Effector CD4-positive, alpha-beta T cell (primary cell): ENCODE measurements around the gene RIPOR2.

Experiments
- DNase-seq: peaks from one replicate; pipeline ENCODE4 v3.0.0-alpha.2; 2020
- total RNA-seq: gene quantifications from one replicate; lab custom pipeline; 2026; lab: John Stamatoyannopoulos, UW

The RIPOR2 gene, protein sequence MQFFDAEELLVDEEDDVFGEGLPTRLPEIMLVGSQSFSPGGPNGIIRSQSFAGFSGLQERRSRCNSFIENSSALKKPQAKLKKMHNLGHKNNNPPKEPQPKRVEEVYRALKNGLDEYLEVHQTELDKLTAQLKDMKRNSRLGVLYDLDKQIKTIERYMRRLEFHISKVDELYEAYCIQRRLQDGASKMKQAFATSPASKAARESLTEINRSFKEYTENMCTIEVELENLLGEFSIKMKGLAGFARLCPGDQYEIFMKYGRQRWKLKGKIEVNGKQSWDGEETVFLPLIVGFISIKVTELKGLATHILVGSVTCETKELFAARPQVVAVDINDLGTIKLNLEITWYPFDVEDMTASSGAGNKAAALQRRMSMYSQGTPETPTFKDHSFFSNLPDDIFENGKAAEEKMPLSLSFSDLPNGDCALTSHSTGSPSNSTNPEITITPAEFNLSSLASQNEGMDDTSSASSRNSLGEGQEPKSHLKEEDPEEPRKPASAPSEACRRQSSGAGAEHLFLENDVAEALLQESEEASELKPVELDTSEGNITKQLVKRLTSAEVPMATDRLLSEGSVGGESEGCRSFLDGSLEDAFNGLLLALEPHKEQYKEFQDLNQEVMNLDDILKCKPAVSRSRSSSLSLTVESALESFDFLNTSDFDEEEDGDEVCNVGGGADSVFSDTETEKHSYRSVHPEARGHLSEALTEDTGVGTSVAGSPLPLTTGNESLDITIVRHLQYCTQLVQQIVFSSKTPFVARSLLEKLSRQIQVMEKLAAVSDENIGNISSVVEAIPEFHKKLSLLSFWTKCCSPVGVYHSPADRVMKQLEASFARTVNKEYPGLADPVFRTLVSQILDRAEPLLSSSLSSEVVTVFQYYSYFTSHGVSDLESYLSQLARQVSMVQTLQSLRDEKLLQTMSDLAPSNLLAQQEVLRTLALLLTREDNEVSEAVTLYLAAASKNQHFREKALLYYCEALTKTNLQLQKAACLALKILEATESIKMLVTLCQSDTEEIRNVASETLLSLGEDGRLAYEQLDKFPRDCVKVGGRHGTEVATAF
- 768 reads per million, percentile 99 among the genes with 10 or more reads in this experiment for total RNA-seq

DNA sequence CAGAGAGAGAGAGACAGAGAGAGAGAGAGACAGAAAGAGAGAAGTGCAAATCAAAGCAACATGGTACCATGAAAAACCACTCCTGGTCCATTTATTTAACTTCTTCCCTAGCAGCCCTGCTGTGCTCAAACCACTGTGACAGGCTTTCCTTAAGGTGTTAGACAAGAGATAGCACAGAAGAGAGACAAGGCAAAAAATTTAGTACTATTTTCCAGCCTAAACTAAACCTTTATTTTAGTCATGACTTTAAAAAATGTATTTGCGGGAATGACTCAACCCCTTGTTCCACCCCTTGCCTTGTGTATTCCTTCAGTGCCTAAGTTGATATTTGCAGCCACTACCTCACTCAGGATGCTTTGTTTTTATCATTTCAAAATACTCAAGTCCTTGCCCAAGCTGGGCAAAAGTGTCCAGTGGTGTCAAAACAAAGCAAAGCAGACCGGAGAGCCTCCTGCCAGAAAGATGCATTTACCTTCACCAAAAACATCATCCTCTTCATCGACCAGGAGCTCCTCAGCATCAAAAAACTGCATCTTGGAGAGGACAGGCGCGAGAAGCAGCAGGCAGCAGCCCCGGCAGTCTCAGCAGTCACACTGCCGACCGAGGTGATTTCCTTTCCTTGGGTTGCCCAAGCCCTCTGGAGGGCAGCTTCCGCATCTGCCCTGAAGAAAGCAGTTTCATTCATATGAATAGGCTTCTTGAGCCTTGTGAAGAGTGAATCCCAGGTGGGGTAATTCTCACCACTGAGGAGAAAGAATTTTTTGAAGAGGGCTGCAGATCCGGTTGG is at the start of gene RIPOR2:
Gene RIPOR2, minus strand, starts transcription at position 595 of the 787 bp plus-strand sequence. Its CDS starts 62 bp downstream, at position 533.
- DNase-seq, result peak; percentile 65

DNA sequence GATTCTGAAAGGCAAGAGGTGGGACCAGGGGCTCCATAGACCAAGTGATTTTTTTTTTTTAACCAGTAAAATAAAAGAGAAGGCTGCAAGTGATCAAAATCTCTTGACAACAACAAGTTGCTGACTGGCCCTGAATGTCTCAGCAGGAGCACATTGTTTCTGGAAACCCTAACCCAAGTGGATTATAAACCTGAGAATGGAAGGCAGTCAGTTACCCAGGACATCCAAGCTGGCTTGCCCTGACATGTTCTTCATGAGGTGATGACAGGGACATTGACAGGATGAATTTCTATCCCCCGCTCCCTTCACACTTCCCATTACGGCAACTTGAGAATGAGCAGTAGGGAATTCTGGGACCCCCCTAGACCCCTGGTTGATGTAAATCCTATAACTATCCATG is 49.6 kb upstream of the RIPOR2 start:
- no peak for DNase-seq

DNA sequence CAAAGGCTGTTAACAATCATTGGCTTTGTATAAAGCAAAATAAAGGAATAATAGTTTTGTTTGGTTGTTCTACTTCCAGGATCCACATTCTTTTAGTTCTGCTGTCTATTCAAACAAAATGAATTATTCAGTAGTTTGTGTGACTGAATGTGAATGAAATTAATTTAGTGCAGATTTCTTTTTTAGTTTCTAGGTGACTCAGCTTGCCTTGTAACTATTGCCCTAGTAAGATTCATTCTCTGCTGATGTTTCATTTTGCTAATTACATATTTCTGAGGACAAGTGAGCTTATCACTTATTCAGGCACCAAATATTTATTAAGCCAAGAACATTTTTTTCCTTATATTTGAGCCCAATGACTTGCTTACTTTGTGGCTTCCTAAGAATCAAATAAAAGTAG is 46.5 kb upstream of the RIPOR2 start:
- no peak for DNase-seq

DNA sequence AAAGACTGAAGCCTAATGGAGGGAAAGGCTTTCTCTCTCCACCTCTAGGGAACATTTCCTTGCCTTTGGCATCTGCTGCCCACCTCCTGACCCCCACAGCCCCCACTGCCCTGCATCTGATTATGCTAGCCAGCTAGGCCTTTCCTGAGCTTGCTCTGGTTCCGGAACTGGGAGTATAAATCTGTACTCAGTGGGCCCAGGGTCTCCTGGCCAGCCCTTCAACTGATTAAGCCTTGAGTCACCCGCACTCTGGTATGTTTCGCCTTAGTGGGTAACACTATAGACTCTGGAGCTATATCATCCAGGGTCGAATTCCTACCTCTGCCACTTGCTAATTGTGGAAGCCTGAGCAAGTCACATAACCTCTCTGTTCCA is 45.6 kb upstream of the RIPOR2 start:
- DNase-seq, result no peak

DNA sequence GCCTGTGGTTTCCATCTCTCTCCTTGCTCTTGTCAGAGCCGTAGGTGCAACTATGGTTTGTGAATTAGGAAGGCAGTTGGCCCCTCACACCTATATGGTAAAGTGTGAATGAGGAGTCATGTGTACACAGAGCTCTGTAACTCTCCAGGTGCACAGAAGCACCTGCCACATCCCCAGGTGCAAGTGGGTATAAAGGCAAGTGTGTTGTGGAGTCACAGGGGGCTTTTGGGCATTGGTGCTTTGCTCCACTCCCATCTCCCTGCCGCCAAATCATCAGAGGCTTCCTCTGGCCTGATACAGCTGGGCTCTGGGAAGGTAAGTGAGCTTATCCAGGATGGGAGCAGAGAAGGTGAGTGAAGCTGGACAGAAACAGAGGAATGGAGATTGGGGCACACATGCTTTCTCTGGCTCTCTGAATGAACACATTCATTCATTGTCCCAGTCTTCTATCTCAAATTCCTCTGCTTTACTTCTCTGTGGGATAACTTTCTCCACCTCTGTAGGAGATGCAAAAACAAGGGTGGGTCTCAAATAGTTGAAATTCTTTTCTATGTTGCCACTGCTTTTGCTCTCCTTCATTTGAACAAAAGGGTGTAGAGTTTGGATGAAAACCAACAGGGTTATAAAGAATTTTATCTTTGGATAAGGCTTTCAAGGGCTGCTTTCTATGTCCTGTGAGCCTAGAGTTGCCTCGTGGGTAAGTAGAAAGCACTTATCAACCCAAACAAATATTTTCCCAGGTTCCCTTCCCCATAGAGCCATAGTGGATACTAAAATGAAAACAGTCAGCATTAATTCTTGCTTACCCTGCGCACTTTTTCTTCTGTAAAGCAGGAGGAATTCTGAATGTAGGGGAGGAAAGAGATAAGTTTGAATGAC is 45.0 kb upstream of the RIPOR2 start:
- DNase-seq, result no peak

DNA sequence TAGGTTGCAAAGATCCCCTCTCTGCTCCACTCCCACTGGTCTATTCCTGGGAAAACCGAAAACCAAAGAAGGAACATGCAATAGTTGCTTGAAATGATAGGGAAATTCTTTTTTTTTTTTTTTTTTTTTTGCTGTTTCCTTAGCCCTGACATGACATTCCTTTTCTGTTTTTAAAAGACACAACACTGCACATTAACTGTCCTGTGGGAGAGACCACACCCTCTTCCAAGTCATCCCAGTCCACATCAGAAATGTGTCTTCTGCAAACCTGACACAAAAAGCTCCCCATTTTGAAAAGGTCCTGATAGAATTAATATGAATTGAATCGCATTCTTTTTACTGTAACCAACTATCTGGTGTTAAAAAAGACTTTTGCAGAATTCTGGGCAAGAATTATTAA is 43.4 kb upstream of the RIPOR2 start:
- DNase-seq, result no peak

DNA sequence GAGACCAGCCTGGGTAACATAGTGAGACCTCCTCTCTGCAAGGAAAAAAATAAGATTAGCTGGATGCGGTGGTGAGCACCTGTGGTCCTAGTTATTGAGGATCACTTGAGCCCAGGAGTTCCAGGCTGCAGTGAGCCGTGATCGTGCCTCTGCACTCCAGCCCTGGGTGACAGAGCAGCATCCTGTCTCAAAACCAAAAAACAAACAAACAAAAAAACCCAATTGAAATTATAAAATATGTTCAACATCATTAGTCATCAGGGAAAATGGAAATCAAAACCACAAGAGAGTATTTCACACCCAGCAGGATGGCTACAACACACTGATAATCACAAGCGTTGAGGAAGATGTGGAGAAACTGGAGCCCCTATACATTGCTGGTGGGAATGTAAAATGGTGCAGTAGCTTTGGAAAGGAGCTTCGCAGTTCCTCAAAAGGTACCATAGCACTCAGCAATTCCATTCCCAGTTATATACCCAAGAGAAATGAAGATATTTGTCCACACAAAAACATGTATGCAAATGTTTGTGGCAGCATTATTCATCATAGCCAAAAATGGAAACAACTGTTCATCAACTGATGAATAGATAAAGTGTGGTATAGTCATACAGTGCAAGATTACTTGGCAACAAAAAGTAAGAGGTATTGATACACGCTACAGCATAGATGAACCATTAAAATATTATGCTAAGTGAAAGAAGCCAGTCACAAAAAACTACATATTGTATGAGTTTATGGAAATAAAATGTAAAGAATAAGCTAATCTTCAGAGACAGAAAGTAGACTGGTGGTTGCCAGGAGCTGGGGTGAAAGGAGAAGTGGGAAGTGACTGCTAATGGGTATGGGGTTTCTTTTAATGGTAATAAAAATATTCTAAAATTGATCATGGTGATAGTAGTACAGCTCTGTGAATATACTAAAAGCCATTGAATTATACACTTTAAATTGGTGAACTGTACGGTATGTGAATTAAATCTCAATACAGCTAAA is 38.7 kb upstream of the RIPOR2 start:
- peak; percentile 19 for DNase-seq

DNA sequence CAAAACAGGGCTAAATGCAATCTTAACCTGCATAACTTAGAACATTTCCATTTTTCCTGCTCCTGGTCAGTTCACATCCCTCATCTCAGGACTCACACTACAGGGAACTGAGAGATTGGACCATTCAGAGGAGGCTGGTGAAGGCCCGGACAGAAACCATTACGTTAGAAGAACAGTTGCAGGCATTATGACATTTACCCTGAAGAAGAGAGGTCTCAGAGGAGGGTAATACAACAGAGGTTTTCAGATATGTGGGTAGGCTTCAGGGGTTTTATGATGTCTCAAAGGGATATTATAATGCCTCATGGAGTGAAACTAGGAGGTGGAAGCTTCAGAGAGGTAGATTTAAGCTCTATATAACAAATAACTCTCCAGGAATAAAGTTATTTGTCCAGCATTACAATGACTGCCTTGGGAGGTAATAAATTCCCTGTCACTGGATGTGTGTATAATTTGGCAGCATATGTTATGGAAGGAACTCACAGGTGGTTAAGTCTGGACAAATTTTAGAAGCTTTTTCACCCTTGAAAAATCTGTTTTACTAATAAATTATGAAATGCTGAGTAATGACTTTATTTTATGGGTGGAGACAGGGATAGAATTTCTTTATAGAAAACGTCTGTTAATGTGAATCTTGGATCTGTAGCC is 36.7 kb upstream of the RIPOR2 start:
- no peak for DNase-seq

DNA sequence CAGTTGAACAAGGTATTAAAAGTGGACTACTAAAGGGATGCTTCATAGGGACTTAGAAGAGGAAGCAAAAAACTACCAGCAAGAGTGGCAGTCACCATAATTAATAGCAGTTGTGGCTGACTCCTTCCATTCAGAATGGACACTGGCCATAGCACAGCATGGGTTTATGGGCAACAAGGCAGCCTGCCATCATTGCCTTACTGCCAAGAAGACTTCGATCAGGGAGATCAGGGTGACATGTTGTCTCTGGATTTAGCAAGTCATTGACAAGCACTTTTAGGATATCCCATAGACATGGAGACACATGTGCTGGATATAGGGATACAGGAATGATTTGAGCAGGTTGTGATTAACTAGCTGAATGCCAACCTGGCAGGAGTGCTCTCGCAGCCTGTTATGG is 35.3 kb upstream of the RIPOR2 start:
- DNase-seq, result no peak

DNA sequence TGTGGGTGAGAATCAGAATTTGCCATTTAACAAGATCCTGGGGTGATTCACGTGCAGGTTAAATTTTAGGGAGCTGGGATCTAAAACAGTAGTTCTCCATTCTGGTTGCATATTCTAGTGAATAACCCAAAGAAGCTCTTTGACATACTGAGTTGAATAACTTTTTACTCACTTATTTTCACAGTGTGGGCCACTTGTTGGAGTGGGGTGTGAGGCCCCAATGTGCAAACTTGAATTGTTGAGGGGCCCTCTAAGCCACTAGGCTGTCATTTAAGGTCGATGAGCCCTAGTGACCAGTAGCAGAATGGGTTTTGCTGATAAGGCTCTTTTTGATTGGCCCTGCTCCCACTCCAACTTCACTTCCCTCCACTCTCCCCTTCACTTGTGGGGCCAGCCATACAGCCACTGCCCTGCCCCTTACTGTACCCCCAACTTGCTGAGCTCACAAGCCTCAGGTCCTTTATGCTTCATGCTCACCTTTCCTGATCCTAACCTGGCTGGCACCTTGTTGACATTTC is 33.6 kb upstream of the RIPOR2 start:
- DNase-seq, result no peak

DNA sequence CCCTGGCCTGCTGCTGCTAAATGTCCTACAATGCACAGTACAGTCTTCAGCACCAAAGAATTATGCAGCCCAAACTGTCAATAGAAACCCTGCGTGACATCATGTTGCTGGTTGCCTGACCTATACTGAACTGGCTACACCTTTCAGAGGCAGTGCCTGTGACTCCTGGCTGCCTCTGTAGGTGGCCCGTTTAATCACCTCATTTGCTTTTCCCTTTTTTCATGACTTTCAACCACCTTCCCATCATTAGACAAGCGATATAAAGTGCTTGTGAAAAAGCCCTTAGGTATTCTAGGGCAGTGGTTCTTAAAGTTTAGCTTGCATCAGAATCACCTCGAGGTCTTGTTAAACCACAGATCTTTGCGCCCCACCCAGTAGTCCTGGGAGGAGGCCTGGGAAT is 33.0 kb upstream of the RIPOR2 start:
- no peak for DNase-seq

DNA sequence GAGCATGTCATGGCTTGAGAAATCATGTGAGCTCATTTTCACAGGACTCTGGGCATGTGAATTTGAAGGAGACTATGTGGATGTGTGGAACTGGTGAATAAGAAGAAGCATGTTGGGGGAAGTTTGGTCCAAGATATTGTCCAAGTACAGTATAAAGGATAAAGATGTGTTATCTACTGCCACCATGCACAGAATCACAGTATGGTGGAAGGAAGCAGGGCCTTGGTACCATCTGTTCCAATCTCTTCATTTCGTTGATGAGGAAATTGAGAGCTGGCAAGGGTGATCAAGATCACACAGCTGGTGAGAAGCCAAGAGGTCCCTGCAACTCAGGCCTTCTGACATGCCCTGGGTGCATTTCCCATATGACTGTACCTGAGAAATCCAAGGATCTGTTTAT is 31.5 kb upstream of the RIPOR2 start:
- DNase-seq, result no peak

DNA sequence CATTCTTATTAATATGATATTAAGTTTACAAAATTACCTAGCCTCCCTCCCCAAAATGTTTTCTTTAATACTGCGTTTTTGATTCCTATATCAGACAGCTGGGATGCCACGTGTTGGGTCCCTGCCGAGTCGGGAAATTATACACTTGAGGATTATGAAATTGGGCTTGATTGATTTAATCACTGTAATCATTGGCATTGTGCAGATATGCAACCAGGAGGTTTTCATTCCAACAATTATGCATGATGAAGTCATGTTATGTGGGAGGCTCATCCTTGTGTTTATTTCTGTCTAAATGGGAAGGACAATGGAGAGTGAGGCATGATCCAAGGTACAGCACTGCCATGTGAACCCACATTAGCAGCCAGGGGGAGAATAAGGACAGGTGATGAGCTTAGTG is 30.6 kb upstream of the RIPOR2 start:
- DNase-seq, result no peak

DNA sequence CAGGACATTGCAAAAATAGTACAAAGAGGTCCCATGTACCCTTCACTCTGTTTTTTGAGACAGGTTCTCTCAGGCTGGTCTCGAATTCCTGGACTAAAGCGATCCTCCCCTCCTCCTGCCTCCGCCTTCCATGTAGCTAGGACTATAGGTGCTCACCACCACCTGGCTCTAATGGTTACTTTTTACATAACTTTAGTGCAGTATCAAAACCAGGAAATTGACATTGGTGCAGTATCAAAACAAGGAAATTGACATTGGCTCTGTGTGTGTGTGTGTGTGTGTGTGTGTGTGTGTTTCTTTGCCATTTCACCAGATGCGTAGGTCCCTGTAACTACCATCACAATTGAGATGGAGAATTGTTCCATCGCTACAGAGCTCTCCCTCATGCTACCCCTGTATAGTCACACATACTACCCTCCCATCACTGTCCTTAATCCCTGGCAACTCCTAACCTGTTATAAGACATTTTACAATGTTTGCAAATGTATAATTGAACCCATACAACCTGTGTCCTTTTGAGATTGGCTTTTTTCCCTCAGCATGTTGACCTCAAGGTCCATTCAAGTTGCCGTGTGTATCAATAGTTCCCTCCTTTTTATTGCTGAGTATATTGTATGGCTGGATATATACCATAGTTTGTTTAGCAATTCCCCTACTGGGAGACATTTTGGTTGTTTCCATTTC is 28.3 kb upstream of the RIPOR2 start:
- DNase-seq, result no peak

DNA sequence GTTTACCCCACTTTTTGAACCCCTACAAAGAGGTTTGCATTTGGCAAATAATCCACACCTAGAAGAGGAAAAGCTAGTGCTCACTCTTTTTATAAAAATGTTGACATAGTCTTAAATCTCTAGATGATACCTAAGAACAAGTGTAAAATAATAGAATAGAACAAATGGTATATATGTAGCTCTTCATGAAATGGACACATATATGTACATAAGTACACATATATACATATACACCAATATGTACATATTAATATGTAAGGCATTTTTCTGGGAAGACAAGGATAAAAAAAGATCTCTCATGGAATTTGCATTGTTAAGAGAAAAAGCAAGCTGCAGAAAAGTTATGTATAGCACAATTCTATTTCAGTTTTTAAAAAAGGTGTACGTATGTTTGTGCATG is 27.6 kb upstream of the RIPOR2 start:
- DNase-seq, result no peak

DNA sequence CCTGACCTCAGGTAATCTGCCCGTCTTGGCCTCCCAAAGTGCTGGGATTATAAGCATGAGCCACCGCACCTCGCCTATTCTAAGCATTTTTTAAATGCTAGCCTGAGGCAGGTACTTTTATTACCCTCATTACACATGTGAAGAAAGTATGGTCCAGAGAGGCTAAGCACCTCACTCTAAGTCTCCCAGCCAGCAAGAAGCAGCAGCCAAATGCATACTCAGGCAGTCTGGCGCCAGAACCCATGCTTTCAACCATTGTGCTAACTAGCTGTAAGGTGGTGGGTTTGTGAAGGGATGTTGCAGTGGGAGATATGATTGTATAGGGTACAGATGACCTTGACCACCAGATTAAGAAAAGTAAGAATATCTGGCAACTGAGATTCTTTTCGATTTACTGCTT is 26.1 kb upstream of the RIPOR2 start:
- no peak for DNase-seq

DNA sequence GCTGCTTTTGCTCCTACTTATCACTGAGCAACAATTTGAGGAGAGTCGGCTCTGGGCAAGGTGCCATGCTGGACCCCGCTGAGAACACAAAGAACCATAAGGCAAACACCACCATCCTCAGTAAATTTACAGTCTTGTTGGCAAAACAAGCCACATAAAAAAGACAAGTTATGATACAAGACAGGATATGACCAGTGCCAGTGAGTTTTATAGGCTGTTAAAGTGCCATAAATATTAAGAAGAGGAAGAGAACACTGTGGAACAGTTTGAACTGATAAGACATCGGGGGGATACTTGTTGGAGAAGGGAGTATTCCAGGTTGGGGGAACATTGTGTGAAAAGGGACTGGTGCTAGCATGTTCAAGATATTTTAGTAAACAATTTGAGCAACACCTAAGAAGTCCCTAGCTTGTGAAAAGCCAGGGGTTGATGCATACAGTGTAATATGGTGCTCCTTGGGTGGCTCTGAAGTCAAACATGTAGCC is 25.3 kb upstream of the RIPOR2 start:
- DNase-seq, result no peak

DNA sequence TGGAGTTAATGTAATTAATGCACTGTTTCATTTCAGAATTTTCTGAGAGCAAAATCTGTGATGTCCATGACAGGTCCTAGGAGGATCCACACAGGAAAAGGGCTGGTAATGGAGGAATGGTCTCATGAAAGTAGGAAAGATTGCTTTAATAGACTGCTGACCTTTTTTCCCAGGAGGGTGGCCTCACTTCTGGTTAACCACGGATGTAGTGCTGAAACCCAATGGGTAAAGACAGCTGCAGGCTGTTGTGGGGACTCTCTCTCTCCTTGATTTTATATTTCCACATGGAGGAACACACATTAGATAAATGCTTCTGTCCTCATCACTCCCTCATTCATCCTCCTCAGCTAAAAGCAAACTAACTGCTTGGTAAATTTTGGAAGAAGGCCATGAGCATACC is 23.6 kb upstream of the RIPOR2 start:
- no peak for DNase-seq

DNA sequence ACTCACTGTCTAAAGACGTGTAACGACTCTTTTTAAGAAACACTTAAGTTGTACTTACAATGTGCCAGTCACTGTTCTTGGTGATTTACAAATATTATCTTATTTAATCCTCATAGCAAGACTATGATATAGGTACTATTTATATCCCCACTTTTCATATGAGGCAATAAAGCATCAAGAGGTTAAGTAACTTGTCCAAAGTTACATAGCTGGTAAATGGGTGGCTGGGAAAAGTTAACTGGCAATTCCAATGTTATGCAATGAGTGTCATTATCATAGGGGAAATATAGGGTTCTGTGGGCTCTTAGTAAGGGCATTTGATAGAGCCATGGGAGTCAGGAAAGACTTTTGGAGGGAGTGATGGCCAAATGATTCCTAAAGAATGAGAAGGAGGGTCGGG is 21.4 kb upstream of the RIPOR2 start:
- no peak for DNase-seq
